Prostate gland (tissue), 2 donors: ENCODE data around the gene PRCC.

Source experiments
- CTCF ChIP-seq, 4 experiments: fragments of 200-600 bp in 2 of 4; fragments of 450-650 bp in 2 of 4; sonication (generic) in 2 of 4; IDR thresholded peaks; 1 replicate in 3 of 4; 2 replicates in 1 of 4; pipeline ENCODE4 v1.5.1; 2016 to 2019; ENCODE audit warnings: antibody characterized with exemption in 4 of 4, mild to moderate bottlenecking in 2 of 4, moderate library complexity in 2 of 4
- POLR2A ChIP-seq: fragments of 450-650 bp; IDR thresholded peaks from one replicate; pipeline ENCODE4 v1.6.1; 2016; ENCODE audit warnings: antibody characterized with exemption, mild to moderate bottlenecking

- TF ChIP-seq POLR2A: no peak
- TF ChIP-seq CTCF (IDR thresholded peaks at IDR 0.05): no peak
Measured at GRCh38 chr1:156796340-156797097, 29.2 kb downstream of the PRCC start.
